IMR-90 (cell line): Measurements from ENCODE around the gene CEP63. TPM values are rescaled to one million over a fixed set of nuclear protein-coding genes. Genes with fewer than 3 reads are reported as not detected.

Experiments
- ATAC-seq: fragments of 200-7000 bp; cut with Tn5 transposase; 2 replicates; pipeline ENCODE4 v1.9.1; 2020; ENCODE audit warnings: low read depth, mild to moderate bottlenecking, moderate library complexity
- BruUV-seq: library from RNA; stranded (reverse); fragments of 400-500 nt; replicated peaks from 2 replicates; lab custom pipeline; 2021; lab: Mats Ljungman, UMichigan
- CTCF ChIA-PET: fragments of 300-600 bp; formaldehyde crosslinking; extraction: SDS; loops from one replicate; lab custom pipeline; 2021; ENCODE audit warnings: antibody characterized with exemption; lab: Yijun Ruan, JAX
- POLR2A ChIA-PET: fragments of 300-600 bp; sonication (Branson Sonifier 250); formaldehyde crosslinking; loops from one replicate; lab custom pipeline; 2022; ENCODE audit warnings: antibody characterized with exemption; ENCODE audit not compliant: unreplicated experiment; lab: Charles Lee
- DNase-seq: peaks from one replicate; pipeline ENCODE4 v3.0.0; 2013
- H2AFZ ChIP-seq: replicated peaks from 2 replicates; pipeline ENCODE3; 2013; ENCODE audit warnings: low read length, mild to moderate bottlenecking; ENCODE audit not compliant: poor library complexity
- H2AK5ac ChIP-seq: 2 replicates; pipeline ENCODE4 v1.6.1; 2013; ENCODE audit warnings: low read depth, low read length, inconsistent platforms
- H2AK9ac ChIP-seq: replicated peaks from 2 replicates; pipeline ENCODE3; 2013; ENCODE audit warnings: mild to moderate bottlenecking, low read depth, low read length, moderate library complexity; ENCODE audit not compliant: poor library complexity
- H2BK120ac ChIP-seq: 2 replicates; pipeline ENCODE4 v1.6.1; 2013; ENCODE audit warnings: low read depth, low read length, inconsistent platforms
- H2BK15ac ChIP-seq: 3 replicates; pipeline ENCODE4 v1.6.1; 2013; ENCODE audit warnings: low read depth, low read length, inconsistent platforms
- H2BK20ac ChIP-seq: 2 replicates; pipeline ENCODE4 v1.6.1; 2013; ENCODE audit warnings: low read depth, mild to moderate bottlenecking, inconsistent platforms, low read length, moderate library complexity
- H2BK5ac ChIP-seq: 2 replicates; pipeline ENCODE4 v1.6.1; 2013; ENCODE audit warnings: mild to moderate bottlenecking, low read depth, low read length, inconsistent platforms; ENCODE audit not compliant: poor library complexity, severe bottlenecking
- H3K14ac ChIP-seq: replicated peaks from 2 replicates; pipeline ENCODE4 v1.6.1; 2013; ENCODE audit warnings: low read depth, low read length, inconsistent platforms
- H3K18ac ChIP-seq: 2 replicates; pipeline ENCODE4 v1.6.1; 2013; ENCODE audit warnings: low read depth, low read length, control low read depth
- H3K23ac ChIP-seq: 2 replicates; pipeline ENCODE4 v1.6.1; 2013; ENCODE audit warnings: low read depth, low read length, inconsistent platforms
- H3K27ac ChIP-seq: 2 replicates; pipeline ENCODE4 v1.5.1; 2013; ENCODE audit warnings: mild to moderate bottlenecking, control low read depth, low read length; ENCODE audit not compliant: insufficient read depth
- H3K27me3 ChIP-seq: 2 replicates; pipeline ENCODE4 v1.6.1; 2013; ENCODE audit warnings: low read length; ENCODE audit not compliant: control insufficient read depth, insufficient read depth
- H3K36me3 ChIP-seq: 2 replicates; pipeline ENCODE4 v1.6.1; 2013; ENCODE audit warnings: low read length, mixed read lengths; ENCODE audit not compliant: control insufficient read depth, insufficient read depth
- H3K4ac ChIP-seq: 2 replicates; pipeline ENCODE4 v1.6.1; 2013; ENCODE audit warnings: low read depth, low read length, inconsistent platforms
- H3K4me1 ChIP-seq: 2 replicates; pipeline ENCODE4 v1.6.1; 2013; ENCODE audit warnings: low read length, mixed read lengths; ENCODE audit not compliant: control insufficient read depth, insufficient read depth
- H3K4me2 ChIP-seq: 2 replicates; pipeline ENCODE4 v1.6.1; 2013; ENCODE audit warnings: low read depth, mild to moderate bottlenecking, control low read depth, low read length, moderate library complexity
- H3K4me3 ChIP-seq: 2 replicates; pipeline ENCODE4 v1.5.1; 2013; ENCODE audit warnings: low read depth, mild to moderate bottlenecking, control low read depth, low read length, moderate library complexity; ENCODE audit not compliant: insufficient read depth
- H3K56ac ChIP-seq: 2 replicates; pipeline ENCODE4 v1.6.1; 2013; ENCODE audit warnings: low read length, inconsistent platforms; ENCODE audit not compliant: insufficient read depth; ENCODE audit errors: extremely low read depth
- H3K79me1 ChIP-seq, 2 experiments: 2 replicates each; pipeline ENCODE4 v1.6.1; 2013; ENCODE audit warnings: low read length in 2 of 2, inconsistent platforms in 1 of 2, low read depth in 1 of 2
- H3K9ac ChIP-seq: 2 replicates; pipeline ENCODE4 v1.6.1; 2013; ENCODE audit warnings: low read depth, low read length, control low read depth
- H3K9me1 ChIP-seq: 2 replicates; pipeline ENCODE4 v1.6.1; 2013; ENCODE audit warnings: low read length, inconsistent platforms; ENCODE audit not compliant: insufficient read depth
- H3K9me3 ChIP-seq: 2 replicates; pipeline ENCODE4 v1.6.1; 2013; ENCODE audit warnings: low read length; ENCODE audit not compliant: control insufficient read depth, insufficient read depth
- H4K20me1 ChIP-seq: 2 replicates; pipeline ENCODE4 v1.6.1; 2013; ENCODE audit warnings: low read length, inconsistent platforms; ENCODE audit not compliant: insufficient read depth
- H4K5ac ChIP-seq: 2 replicates; pipeline ENCODE4 v1.6.1; 2013; ENCODE audit warnings: mild to moderate bottlenecking, low read depth, low read length, control low read depth
- H4K8ac ChIP-seq, 2 experiments: 2 replicates each; pipeline ENCODE4 v1.6.1; 2013; ENCODE audit warnings: low read depth in 2 of 2, low read length in 2 of 2, control low read depth in 1 of 2, inconsistent platforms in 1 of 2
- H4K91ac ChIP-seq: 2 replicates; pipeline ENCODE4 v1.6.1; 2013; ENCODE audit warnings: low read depth, low read length, inconsistent platforms; ENCODE audit not compliant: insufficient read depth
- BHLHE40 ChIP-seq: fragments of 150-350 bp; IDR thresholded peaks from 2 replicates; pipeline ENCODE4 v1.6.1; 2016; ENCODE audit warnings: mild to moderate bottlenecking, low read depth, low read length
- CEBPB ChIP-seq: IDR thresholded peaks from 2 replicates; pipeline ENCODE4 v1.6.1; 2012; ENCODE audit warnings: low read depth, low read length, improper control_type of control experiment
- CHD1 ChIP-seq: IDR thresholded peaks from 2 replicates; pipeline ENCODE4 v1.6.1; 2012; ENCODE audit warnings: low read depth, low read length, improper control_type of control experiment
- ELK1 ChIP-seq: fragments of 150-350 bp; IDR thresholded peaks from 2 replicates; pipeline ENCODE4 v1.6.1; 2016; ENCODE audit warnings: low read depth, mild to moderate bottlenecking, low read length, moderate library complexity, borderline replicate concordance
- FOS ChIP-seq: fragments of 150-350 bp; IDR thresholded peaks from 2 replicates; pipeline ENCODE4 v1.6.1; 2016; ENCODE audit warnings: low read depth, low read length
- MAFK ChIP-seq: IDR thresholded peaks from 2 replicates; pipeline ENCODE4 v1.6.1; 2012; ENCODE audit warnings: low read depth, low read length, improper control_type of control experiment
- MAZ ChIP-seq: IDR thresholded peaks from 2 replicates; pipeline ENCODE4 v1.6.1; 2012; ENCODE audit warnings: low read depth, mild to moderate bottlenecking, low read length, improper control_type of control experiment, moderate library complexity, borderline replicate concordance
- MXI1 ChIP-seq: IDR thresholded peaks from 2 replicates; pipeline ENCODE4 v1.6.1; 2012; ENCODE audit warnings: low read depth, mild to moderate bottlenecking, low read length, moderate library complexity, borderline replicate concordance
- POLR2A ChIP-seq: IDR thresholded peaks from 2 replicates; pipeline ENCODE4 v1.6.1; 2012; ENCODE audit warnings: mild to moderate bottlenecking, low read depth, low read length
- RCOR1 ChIP-seq: IDR thresholded peaks from 2 replicates; pipeline ENCODE4 v1.6.1; 2012; ENCODE audit warnings: mild to moderate bottlenecking, low read length, improper control_type of control experiment; ENCODE audit not compliant: insufficient replicate concordance
- RFX5 ChIP-seq: IDR thresholded peaks from 2 replicates; pipeline ENCODE4 v1.8.0; 2012; ENCODE audit warnings: low read depth, mild to moderate bottlenecking, low read length, moderate library complexity
- SMC3 ChIP-seq: fragments of 150-350 bp; IDR thresholded peaks from 2 replicates; pipeline ENCODE4 v1.6.1; 2016; ENCODE audit warnings: low read depth, mild to moderate bottlenecking, antibody characterized with exemption, low read length, moderate library complexity
- USF2 ChIP-seq: fragments of 150-350 bp; IDR thresholded peaks from 2 replicates; pipeline ENCODE4 v1.6.1; 2017; ENCODE audit warnings: mild to moderate bottlenecking, antibody characterized with exemption, low read length, low read depth
- WGBS, 2 experiments: methylation state at CpG; one replicate each; pipeline versions ENCODE4 v1.1.5 to v1.1.7; 2013; ENCODE audit warnings: missing lambda C conversion rate in 2 of 2; ENCODE audit not compliant: insufficient read length in 1 of 2; ENCODE audit errors: extremely low coverage in 2 of 2; 5-methylcytosine and 5-hydroxymethylcytosine counted together
- dilution Hi-C: fragments of 300-500 bp; cut with HindIII; formaldehyde crosslinking; loops from one replicate; pipeline ENCODE4 v1.14.3; 2018; ENCODE audit warnings: low sequenced_read_pairs; ENCODE audit not compliant: unreplicated experiment
- in situ Hi-C: fragments of 300-500 bp; cut with MboI; formaldehyde crosslinking; loops from 3 replicates; pipeline ENCODE4 v1.14.3; 2019; ENCODE audit warnings: low sequenced_read_pairs, inconsistent platforms, mixed read lengths
- intact Hi-C: fragments of 100-400 bp; cut with micrococcal nuclease; formaldehyde crosslinking; loops from 2 replicates; pipeline ENCODE4 v1.10.0; 2022
- polyA plus RNA-seq, 3 experiments: library from polyadenylated mRNA; depleted of rRNA; stranded (reverse); fragments of >200 nt; gene quantifications; 2 replicates each; pipeline ENCODE4 v1.2.3, GENCODE V29; 2012; ENCODE audit warnings: low replicate concordance in 1 of 3
- total RNA-seq: library from RNA; depleted of rRNA; stranded (reverse); fragments of >200 nt; gene quantifications from 2 replicates; pipeline ENCODE4 v1.2.3, GENCODE V29; 2012
- TF ChIP-seq, protein P1 (sequence below): conservative IDR thresholded peaks from 2 replicates; pipeline ENCODE4 v1.5.1; 2012; ENCODE audit warnings: mild to moderate bottlenecking, low read depth, low read length, improper control_type of control experiment

CEP63 gene
- total and polyA plus RNA-seq, 2 of the 4 experiments (the other 2 are of a cell fraction), result 6.5 to 9.1 TPM

GRCh38 chr3:134600206-134600605 lies 114.3 kb downstream of the CEP63 start:
- no peak for TF ChIP-seq SMC3
- TF ChIP-seq CHD1, result no peak
- no peak for TF ChIP-seq RFX5
- no peak for TF ChIP-seq BHLHE40
- no peak for TF ChIP-seq USF2
- no peak for TF ChIP-seq RCOR1
- no peak for TF ChIP-seq CEBPB
- TF ChIP-seq MAZ, result no peak
- TF ChIP-seq POLR2A, result no peak
- no peak for TF ChIP-seq ELK1
- TF ChIP-seq MXI1, result no peak
- no peak for TF ChIP-seq FOS
- TF ChIP-seq, protein P1, sequence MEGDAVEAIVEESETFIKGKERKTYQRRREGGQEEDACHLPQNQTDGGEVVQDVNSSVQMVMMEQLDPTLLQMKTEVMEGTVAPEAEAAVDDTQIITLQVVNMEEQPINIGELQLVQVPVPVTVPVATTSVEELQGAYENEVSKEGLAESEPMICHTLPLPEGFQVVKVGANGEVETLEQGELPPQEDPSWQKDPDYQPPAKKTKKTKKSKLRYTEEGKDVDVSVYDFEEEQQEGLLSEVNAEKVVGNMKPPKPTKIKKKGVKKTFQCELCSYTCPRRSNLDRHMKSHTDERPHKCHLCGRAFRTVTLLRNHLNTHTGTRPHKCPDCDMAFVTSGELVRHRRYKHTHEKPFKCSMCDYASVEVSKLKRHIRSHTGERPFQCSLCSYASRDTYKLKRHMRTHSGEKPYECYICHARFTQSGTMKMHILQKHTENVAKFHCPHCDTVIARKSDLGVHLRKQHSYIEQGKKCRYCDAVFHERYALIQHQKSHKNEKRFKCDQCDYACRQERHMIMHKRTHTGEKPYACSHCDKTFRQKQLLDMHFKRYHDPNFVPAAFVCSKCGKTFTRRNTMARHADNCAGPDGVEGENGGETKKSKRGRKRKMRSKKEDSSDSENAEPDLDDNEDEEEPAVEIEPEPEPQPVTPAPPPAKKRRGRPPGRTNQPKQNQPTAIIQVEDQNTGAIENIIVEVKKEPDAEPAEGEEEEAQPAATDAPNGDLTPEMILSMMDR, result no peak
- TF ChIP-seq MAFK, result no peak
- Histone ChIP-seq H3K79me1 (no peaks in the 10 kb centered on the region), H3K9ac (no peak overlapping the region), H2BK120ac (no peak overlapping the region), H4K20me1 (no peaks in the 10 kb centered on the region), H3K14ac (no peak overlapping the region), H3K27ac (no peak overlapping the region), H3K23ac (no peak overlapping the region), H3K4me3 (no peak overlapping the region), H3K36me3 (no peaks in the 10 kb centered on the region), H2AK9ac (no peak overlapping the region), H2AK5ac (no peak overlapping the region), H3K56ac (no peak overlapping the region), H3K4me2 (no peak overlapping the region; the same call in 1 of the 2 replicates), H4K8ac (no peak overlapping the region), H2BK15ac (no peak overlapping the region), H2BK20ac (no peak overlapping the region), H2AFZ (no peak overlapping the region), H3K18ac (no peak overlapping the region), H3K27me3 (peaks cover 14% of the 10 kb centered on the region), H3K9me3 (no peaks in the 10 kb centered on the region), H4K5ac (no peak overlapping the region), H3K4ac (no peak overlapping the region), H3K9me1 (peaks cover 3% of the 10 kb centered on the region; the same call in 1 of the 2 replicates), H4K91ac (no peak overlapping the region), H3K4me1 (peaks cover 3% of the 10 kb centered on the region; the same call in 1 of the 2 replicates), H2BK5ac (no peak overlapping the region)
- no peak for DNase-seq
- intact Hi-C loops (loop anchor here (1.0 to 5.0 kb wide), 2 partner anchors 902 to 1295 kb away; no protein-coding TSS in a partner anchor), dilution Hi-C loops (no loop called here), in situ Hi-C loops (loop anchor here (5.0 to 10.0 kb wide), 2 partner anchors 157 to 1295 kb away; no protein-coding TSS in a partner anchor)
- no CpG with 5 or more reads among the region's 1 CpG for WGBS, 2 experiments
- CTCF ChIA-PET, result interaction anchor here (0.6 to 1.8 kb wide), 10 partner anchors 10 to 1771 kb away, joined by 3 to 16 read pairs (median 5); partner anchors contain the start of gene EPHB1
- peak; percentile 4 for ATAC-seq
- POLR2A ChIA-PET, result no interaction called here
- no TSS peak for BruUV-seq
